Natural killer cell (primary cell): Measurements from ENCODE around the gene GNB1L. TPM values are rescaled to one million over a fixed set of nuclear protein-coding genes. Genes with fewer than 3 reads are reported as not detected.

Source experiments
- ATAC-seq, 3 donors: fragments of 150-1000 bp in 2 of 3; fragments of 200-7000 bp in 1 of 3; cut with Tn5 transposase; 1 replicate in 1 of 3; 2 replicates in 2 of 3; pipeline ENCODE4 v1.10.0; 2021; ENCODE audit warnings: mild to moderate bottlenecking in 2 of 3, moderate library complexity in 2 of 3
- DNase-seq, 2 donors: peaks; one replicate each; pipeline versions ENCODE4 v3.0.0 to v3.0.0-alpha.2; 2013 to 2021; ENCODE audit warnings: mixed read lengths in 1 of 2
- H3K27ac ChIP-seq: one replicate; pipeline ENCODE4 v1.5.1; 2013; ENCODE audit warnings: mild to moderate bottlenecking, low read length
- H3K27me3 ChIP-seq: one replicate; pipeline ENCODE4 v1.6.1; 2013; ENCODE audit warnings: low read length; ENCODE audit not compliant: control insufficient read depth, insufficient read depth
- H3K36me3 ChIP-seq: one replicate; pipeline ENCODE4 v1.6.1; 2013; ENCODE audit warnings: low read length; ENCODE audit not compliant: control insufficient read depth, insufficient read depth
- H3K4me1 ChIP-seq: one replicate; pipeline ENCODE4 v1.6.1; 2013; ENCODE audit warnings: low read length; ENCODE audit not compliant: control insufficient read depth, insufficient read depth
- H3K4me3 ChIP-seq: one replicate; pipeline ENCODE4 v1.5.1; 2013; ENCODE audit warnings: low read length
- H3K9me3 ChIP-seq: one replicate; pipeline ENCODE4 v1.6.1; 2013; ENCODE audit warnings: low read length; ENCODE audit not compliant: control insufficient read depth, insufficient read depth
- H3K27ac Mint-ChIP-seq, 2 donors: one replicate each; pipeline ENCODE4 v1.8.0; 2022; ENCODE audit warnings: mild to moderate bottlenecking in 2 of 2, mixed read lengths in 2 of 2, moderate library complexity in 1 of 2
- H3K27me3 Mint-ChIP-seq, 2 donors: one replicate each; pipeline ENCODE4 v1.8.0; 2022; ENCODE audit warnings: low read depth in 2 of 2, mixed read lengths in 2 of 2
- H3K36me3 Mint-ChIP-seq: one replicate; pipeline ENCODE4 v1.8.0; 2022; ENCODE audit warnings: mixed read lengths
- H3K4me1 Mint-ChIP-seq, 2 donors: one replicate each; pipeline ENCODE4 v1.8.0; 2022; ENCODE audit warnings: mixed read lengths in 2 of 2
- H3K4me3 Mint-ChIP-seq: one replicate; pipeline ENCODE4 v1.8.0; 2022; ENCODE audit warnings: mild to moderate bottlenecking, moderate library complexity, mixed read lengths
- H3K9me3 Mint-ChIP-seq, 2 donors: one replicate each; pipeline ENCODE4 v1.8.0; 2022; ENCODE audit warnings: mixed read lengths in 2 of 2
- CTCF ChIP-seq: fragments of 200-600 bp; IDR thresholded peaks from one replicate; pipeline ENCODE4 v1.8.0; 2022; ENCODE audit warnings: antibody characterized with exemption
- WGBS: methylation state at CpG from one replicate; pipeline ENCODE4 v1.1.7; 2013; ENCODE audit warnings: missing lambda C conversion rate; ENCODE audit not compliant: insufficient coverage; 5-methylcytosine and 5-hydroxymethylcytosine counted together
- intact Hi-C: fragments of 100-400 bp; cut with micrococcal nuclease; formaldehyde crosslinking; loops from one replicate; pipeline ENCODE4 v1.14.2; 2022
- total RNA-seq, 4 donors: library from RNA; stranded (reverse); fragments of 120-200 nt in 1 of 4; gene quantifications; one replicate each; pipeline versions ENCODE4 v1.2.3 to v1.2.4, GENCODE V29; 2013 to 2022

The GNB1L gene
- total RNA-seq, 3 donors from 2014 or later (not counting 1 experiment from before 2014, with no cell fraction given) = 5.1 to 5.3 (median 5.3) TPM

- Mint-ChIP-seq H3K27me3 (no peaks in the 10 kb centered on the region), H3K9me3 (no peaks in the 10 kb centered on the region), H3K27ac (no peak overlapping the region), H3K4me1 (peaks cover 0 to 6% of the 10 kb centered on the region in 2 donors), H3K36me3 (no peaks in the 10 kb centered on the region), H3K4me3 (no peak overlapping the region)
- peak in 1 of 2 donors; percentile 11 for DNase-seq
- Histone ChIP-seq H3K27me3 (no peaks in the 10 kb centered on the region), H3K27ac (no peak overlapping the region), H3K36me3 (peaks cover 1% of the 10 kb centered on the region), H3K4me1 (no peaks in the 10 kb centered on the region), H3K9me3 (no peaks in the 10 kb centered on the region), H3K4me3 (no peak overlapping the region)
- no peak for TF ChIP-seq CTCF
- intact Hi-C loops = no loop called here
- no peak for ATAC-seq
- 93% methylated on average over 17 of the region's 17 CpGs for WGBS
Observed at GRCh38 chr22:19818324-19819207, 36.1 kb downstream of the GNB1L start.

- intact Hi-C loops = no loop called here
- DNase-seq = no peak
- ATAC-seq = no peak
- Mint-ChIP-seq H3K4me3 (no peak overlapping the region), H3K27ac (no peak overlapping the region), H3K9me3 (no peaks in the 10 kb centered on the region), H3K4me1 (peaks cover 0 to 6% of the 10 kb centered on the region in 2 donors), H3K27me3 (no peaks in the 10 kb centered on the region), H3K36me3 (no peaks in the 10 kb centered on the region)
- H3K27ac ChIP-seq = no peak overlapping the region
- H3K36me3 ChIP-seq = peaks cover 1% of the 10 kb centered on the region
- H3K27me3 ChIP-seq = no peaks in the 10 kb centered on the region
- H3K4me1 ChIP-seq = no peaks in the 10 kb centered on the region
- no peak overlapping the region for H3K4me3 ChIP-seq
- 95% methylated on average over 14 of the region's 14 CpGs for WGBS
- no peaks in the 10 kb centered on the region for H3K9me3 ChIP-seq
- no peak for TF ChIP-seq CTCF
Observed at GRCh38 chr22:19816372-19817119, 38.1 kb downstream of the GNB1L start.

- Mint-ChIP-seq H3K4me3 (no peak overlapping the region), H3K9me3 (no peaks in the 10 kb centered on the region), H3K36me3 (no peaks in the 10 kb centered on the region), H3K4me1 (peaks cover 0 to 13% of the 10 kb centered on the region in 2 donors), H3K27ac (no peak overlapping the region), H3K27me3 (no peaks in the 10 kb centered on the region)
- WGBS = 90% methylated on average over 16 of the region's 16 CpGs
- intact Hi-C loops = no loop called here
- no peak for TF ChIP-seq CTCF
- Histone ChIP-seq H3K9me3 (no peaks in the 10 kb centered on the region), H3K36me3 (peaks cover 1% of the 10 kb centered on the region), H3K4me1 (peaks cover under 1% of the 10 kb centered on the region), H3K4me3 (no peak overlapping the region), H3K27ac (no peak overlapping the region), H3K27me3 (no peaks in the 10 kb centered on the region)
- DNase-seq (no peak), ATAC-seq (no peak)
Observed at GRCh38 chr22:19815823-19816290, 38.8 kb downstream of the GNB1L start.
